Stimulated activated CD4-positive, alpha-beta T cell treated with anti-CD3 and anti-CD28 coated beads, TNF-alpha, amount 100 ng/mL, for 24 hours (primary cell): ENCODE measurements around the gene RHEX.

Experiments
- DNase-seq, 3 experiments: peaks; one replicate each; pipeline ENCODE4 v3.0.0-alpha.2; 2020; ENCODE audit warnings: low read depth in 3 of 3

Gene RHEX

GRCh38 chr1:206089341-206089740 lies 36.4 kb downstream of the RHEX start:
- DNase-seq: no peak

GRCh38 chr1:206094024-206094423 lies 41.1 kb downstream of the RHEX start:
- no peak for DNase-seq

GRCh38 chr1:206097381-206097780 lies 44.4 kb downstream of the RHEX start:
- DNase-seq: no peak

- no peak for DNase-seq
Measured at GRCh38 chr1:206098242-206098919, 45.4 kb downstream of the RHEX start.

GRCh38 chr1:206100226-206100815 lies 47.3 kb downstream of the RHEX start:
- no peak for DNase-seq

- no peak for DNase-seq
Measured at GRCh38 chr1:206101351-206102045, 48.5 kb downstream of the RHEX start.

- DNase-seq: no peak
Measured at GRCh38 chr1:206102292-206102936, 49.4 kb downstream of the RHEX start.

GRCh38 chr1:206103979-206104378 lies 51.0 kb downstream of the RHEX start:
- DNase-seq: no peak

- no peak for DNase-seq
Measured at GRCh38 chr1:206105464-206105995, 52.6 kb downstream of the RHEX start.

- DNase-seq: peak; percentile 65 to 79 (median 70)
Measured at GRCh38 chr1:206106328-206107167, 53.6 kb downstream of the RHEX start.

- DNase-seq: no peak
Measured at GRCh38 chr1:206107168-206107544, 54.2 kb downstream of the RHEX start.

GRCh38 chr1:206108635-206109034 lies 55.7 kb downstream of the RHEX start:
- no peak for DNase-seq

- DNase-seq: no peak
Measured at GRCh38 chr1:206109718-206110117, 56.7 kb downstream of the RHEX start.

- no peak for DNase-seq
Measured at GRCh38 chr1:206110161-206110560, 57.2 kb downstream of the RHEX start.

- DNase-seq: no peak
Measured at GRCh38 chr1:206110820-206111219, 57.8 kb downstream of the RHEX start.

GRCh38 chr1:206111271-206111927 lies 58.4 kb downstream of the RHEX start:
- no peak for DNase-seq

GRCh38 chr1:206112600-206113301 lies 59.8 kb downstream of the RHEX start:
- no peak for DNase-seq

- no peak for DNase-seq
Measured at GRCh38 chr1:206114692-206115640, 62.0 kb downstream of the RHEX start.

- no peak for DNase-seq
Measured at GRCh38 chr1:206115791-206116190, 62.8 kb downstream of the RHEX start.
